KMS-11 (cell line): ENCODE measurements around the gene LCE2D.

Experiments
- H2AFZ ChIP-seq: fragments of 200-600 bp; sonication (generic); 2 replicates; pipeline ENCODE4 v1.6.1; 2016; ENCODE audit warnings: antibody characterized with exemption, mixed run types, low read depth
- H3K27ac ChIP-seq: fragments of 200-600 bp; sonication (generic); 2 replicates; pipeline ENCODE4 v1.6.1; 2016; ENCODE audit warnings: mild to moderate bottlenecking, mixed run types
- H3K27me3 ChIP-seq: fragments of 200-600 bp; sonication (generic); 2 replicates; pipeline ENCODE4 v1.6.1; 2017; ENCODE audit warnings: mild to moderate bottlenecking, low read depth, mixed run types, moderate library complexity; ENCODE audit not compliant: insufficient read depth
- H3K36me3 ChIP-seq: fragments of 200-600 bp; sonication (generic); 2 replicates; pipeline ENCODE4 v1.6.1; 2017; ENCODE audit warnings: mild to moderate bottlenecking, mixed run types; ENCODE audit not compliant: insufficient read depth
- H3K4me1 ChIP-seq: fragments of 200-600 bp; sonication (generic); 2 replicates; pipeline ENCODE4 v1.6.1; 2016; ENCODE audit warnings: mild to moderate bottlenecking, low read depth, mixed run types; ENCODE audit not compliant: poor library complexity, severe bottlenecking
- H3K4me2 ChIP-seq: fragments of 200-600 bp; sonication (generic); 2 replicates; pipeline ENCODE4 v1.7.0; 2016; ENCODE audit warnings: mild to moderate bottlenecking, mixed run types
- H3K4me3 ChIP-seq: fragments of 200-600 bp; sonication (generic); IDR thresholded peaks from 2 replicates; pipeline ENCODE4 v1.6.1; 2017; ENCODE audit warnings: low read depth, low read length, mixed read lengths; ENCODE audit not compliant: insufficient read depth
- H3K79me2 ChIP-seq: fragments of 200-600 bp; sonication (generic); 2 replicates; pipeline ENCODE4 v1.6.1; 2016; ENCODE audit warnings: low read depth, mixed run types; ENCODE audit not compliant: insufficient read depth
- H3K9ac ChIP-seq: fragments of 200-600 bp; sonication (generic); 2 replicates; pipeline ENCODE4 v1.6.1; 2016; ENCODE audit warnings: mild to moderate bottlenecking, mixed run types
- H4K20me1 ChIP-seq: fragments of 200-600 bp; sonication (generic); 2 replicates; pipeline ENCODE4 v1.6.1; 2016; ENCODE audit warnings: mild to moderate bottlenecking, mixed run types; ENCODE audit not compliant: insufficient read depth
- TF ChIP-seq, protein P1 (sequence below): fragments of 200-600 bp; sonication (generic); conservative IDR thresholded peaks from 2 replicates; pipeline ENCODE4 v1.6.1; 2017; ENCODE audit warnings: low read depth, mild to moderate bottlenecking, antibody characterized with exemption, low read length, moderate library complexity, mixed read lengths

LCE2D gene

DNA sequence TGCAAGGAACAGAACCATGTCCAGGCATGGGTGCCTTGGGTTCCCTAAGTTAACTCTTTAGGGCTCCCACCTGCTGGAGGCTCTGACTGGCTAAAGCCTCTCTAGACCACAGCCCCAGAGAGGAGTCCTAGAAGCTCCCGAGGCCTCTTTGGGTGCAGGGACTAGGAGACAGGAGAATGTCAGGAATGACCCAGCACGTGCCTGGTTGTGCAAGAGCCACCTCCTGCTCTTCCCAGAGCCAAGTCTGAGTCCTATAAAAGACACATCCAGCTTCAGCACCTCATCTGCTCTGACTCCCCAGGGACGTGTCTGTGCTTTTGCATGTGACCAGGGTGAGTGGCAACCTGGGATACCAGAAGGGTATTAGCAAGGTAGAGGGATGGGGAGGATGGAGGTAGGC lies at the start of gene LCE2D:
Gene LCE2D (plus strand): TSS at position 283 of the 400 bp plus-strand sequence. CDS start 726 bp downstream, outside the sequence.
- no peak within 1 kb of the TSS for H3K27ac ChIP-seq
- H3K4me1 ChIP-seq: no peaks in the 10 kb centered on the region
- TF ChIP-seq, protein P1, sequence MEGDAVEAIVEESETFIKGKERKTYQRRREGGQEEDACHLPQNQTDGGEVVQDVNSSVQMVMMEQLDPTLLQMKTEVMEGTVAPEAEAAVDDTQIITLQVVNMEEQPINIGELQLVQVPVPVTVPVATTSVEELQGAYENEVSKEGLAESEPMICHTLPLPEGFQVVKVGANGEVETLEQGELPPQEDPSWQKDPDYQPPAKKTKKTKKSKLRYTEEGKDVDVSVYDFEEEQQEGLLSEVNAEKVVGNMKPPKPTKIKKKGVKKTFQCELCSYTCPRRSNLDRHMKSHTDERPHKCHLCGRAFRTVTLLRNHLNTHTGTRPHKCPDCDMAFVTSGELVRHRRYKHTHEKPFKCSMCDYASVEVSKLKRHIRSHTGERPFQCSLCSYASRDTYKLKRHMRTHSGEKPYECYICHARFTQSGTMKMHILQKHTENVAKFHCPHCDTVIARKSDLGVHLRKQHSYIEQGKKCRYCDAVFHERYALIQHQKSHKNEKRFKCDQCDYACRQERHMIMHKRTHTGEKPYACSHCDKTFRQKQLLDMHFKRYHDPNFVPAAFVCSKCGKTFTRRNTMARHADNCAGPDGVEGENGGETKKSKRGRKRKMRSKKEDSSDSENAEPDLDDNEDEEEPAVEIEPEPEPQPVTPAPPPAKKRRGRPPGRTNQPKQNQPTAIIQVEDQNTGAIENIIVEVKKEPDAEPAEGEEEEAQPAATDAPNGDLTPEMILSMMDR: no peak
- no peaks in the 10 kb centered on the region for H3K36me3 ChIP-seq
- no peak within 1 kb of the TSS for H2AFZ ChIP-seq
- H3K4me2 ChIP-seq: no peak within 1 kb of the TSS
- no peaks in the 10 kb centered on the region for H3K27me3 ChIP-seq
- H3K4me3 ChIP-seq: no peak within 1 kb of the TSS
- no peak within 1 kb of the TSS for H3K9ac ChIP-seq
- H4K20me1 ChIP-seq: no peaks in the 10 kb centered on the region
- H3K79me2 ChIP-seq: no peaks in the 10 kb centered on the region

- Histone ChIP-seq H3K79me2 (no peaks in the 10 kb centered on the region), H4K20me1 (no peaks in the 10 kb centered on the region), H3K9ac (no peak within 1 kb of the TSS), H3K27ac (no peak within 1 kb of the TSS), H3K4me3 (no peak within 1 kb of the TSS), H3K4me2 (no peak within 1 kb of the TSS), H3K36me3 (no peaks in the 10 kb centered on the region), H3K4me1 (no peaks in the 10 kb centered on the region), H3K27me3 (no peaks in the 10 kb centered on the region), H2AFZ (no peak within 1 kb of the TSS)
- TF ChIP-seq, protein P1: no peak
Measured at GRCh38 chr1:152613511-152613910, 49.7 kb upstream of the LCE2D start, which contains the start of gene LCE3B. TSS of gene LCE3B (plus strand) at chr1:152613811. CDS start at chr1:152613811, 0 bp downstream.

DNA sequence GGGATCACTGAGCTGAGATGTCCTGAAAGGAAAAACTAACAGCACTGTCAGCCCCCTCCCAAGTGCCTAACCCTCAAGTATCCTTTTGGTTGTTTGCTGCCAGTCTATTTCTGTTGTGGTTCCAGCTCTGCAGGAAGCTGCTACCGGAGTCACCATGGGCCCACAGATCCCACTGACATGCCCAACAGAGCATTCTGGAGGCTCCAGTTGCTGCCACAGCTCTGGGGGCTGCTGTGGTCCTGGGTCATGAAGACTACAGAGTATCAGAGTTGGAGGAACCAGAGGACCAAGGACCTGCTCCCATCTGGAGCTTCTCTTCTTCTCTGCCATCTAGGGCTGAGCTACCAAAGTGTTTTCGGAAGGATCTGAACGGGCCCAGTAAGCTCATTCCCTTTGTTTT lies 41.2 kb upstream of the LCE2D start:
- TF ChIP-seq, protein P1: no peak
- no peak overlapping the region for H3K4me3 ChIP-seq
- H3K27ac ChIP-seq: no peak overlapping the region
- no peaks in the 10 kb centered on the region for H3K27me3 ChIP-seq
- no peaks in the 10 kb centered on the region for H3K4me1 ChIP-seq
- no peaks in the 10 kb centered on the region for H3K79me2 ChIP-seq
- no peaks in the 10 kb centered on the region for H4K20me1 ChIP-seq
- H3K9ac ChIP-seq: no peak overlapping the region
- no peak overlapping the region for H2AFZ ChIP-seq
- no peaks in the 10 kb centered on the region for H3K36me3 ChIP-seq
- H3K4me2 ChIP-seq: no peak overlapping the region

DNA sequence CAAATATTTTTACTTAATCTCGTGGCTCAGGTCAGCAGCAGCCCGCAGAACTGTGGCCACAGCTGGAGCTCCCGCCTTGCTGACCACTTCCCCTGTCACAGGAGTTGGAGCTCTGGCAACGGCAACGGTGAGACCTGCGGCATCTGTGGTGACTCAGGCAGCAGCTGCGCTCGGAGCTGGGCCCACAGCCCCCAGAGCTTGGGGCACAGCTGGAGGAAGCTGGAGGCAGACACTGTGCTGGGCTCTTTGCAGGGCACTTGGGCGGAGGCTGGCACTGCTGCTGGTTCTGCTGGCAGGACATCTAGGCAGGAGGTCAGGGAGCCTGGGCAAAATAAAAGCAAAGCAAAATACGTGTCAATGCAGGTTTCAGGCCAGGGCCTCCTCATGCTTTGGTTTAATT lies 40.4 kb upstream of the LCE2D start, which contains the start of gene LCE3A:
Gene LCE3A (minus strand): TSS at position 301 of the 400 bp plus-strand sequence. CDS start 0 bp downstream, at position 301.
- no peaks in the 10 kb centered on the region for H3K36me3 ChIP-seq

More for the DNA sequence above, 40.4 kb upstream of the LCE2D start, which contains the start of gene LCE3A:
- Histone ChIP-seq H3K4me3 (no peak within 1 kb of the TSS), H3K4me1 (no peaks in the 10 kb centered on the region), H3K4me2 (no peak within 1 kb of the TSS), H3K27me3 (no peaks in the 10 kb centered on the region), H4K20me1 (no peaks in the 10 kb centered on the region), H2AFZ (no peak within 1 kb of the TSS), H3K9ac (no peak within 1 kb of the TSS), H3K27ac (no peak within 1 kb of the TSS), H3K79me2 (no peaks in the 10 kb centered on the region)
- TF ChIP-seq, protein P1: no peak
